GM19324 (cell line): ENCODE results near the gene KIF3B.

ENCODE experiments used
- ATAC-seq: cut with Tn5 transposase; IDR thresholded peaks from one replicate; pipeline ENCODE4 v1.9.1; 2021; ENCODE audit warnings: mild to moderate bottlenecking, moderate library complexity; ENCODE audit not compliant: unreplicated experiment, low FRiP score

KIF3B gene

DNA sequence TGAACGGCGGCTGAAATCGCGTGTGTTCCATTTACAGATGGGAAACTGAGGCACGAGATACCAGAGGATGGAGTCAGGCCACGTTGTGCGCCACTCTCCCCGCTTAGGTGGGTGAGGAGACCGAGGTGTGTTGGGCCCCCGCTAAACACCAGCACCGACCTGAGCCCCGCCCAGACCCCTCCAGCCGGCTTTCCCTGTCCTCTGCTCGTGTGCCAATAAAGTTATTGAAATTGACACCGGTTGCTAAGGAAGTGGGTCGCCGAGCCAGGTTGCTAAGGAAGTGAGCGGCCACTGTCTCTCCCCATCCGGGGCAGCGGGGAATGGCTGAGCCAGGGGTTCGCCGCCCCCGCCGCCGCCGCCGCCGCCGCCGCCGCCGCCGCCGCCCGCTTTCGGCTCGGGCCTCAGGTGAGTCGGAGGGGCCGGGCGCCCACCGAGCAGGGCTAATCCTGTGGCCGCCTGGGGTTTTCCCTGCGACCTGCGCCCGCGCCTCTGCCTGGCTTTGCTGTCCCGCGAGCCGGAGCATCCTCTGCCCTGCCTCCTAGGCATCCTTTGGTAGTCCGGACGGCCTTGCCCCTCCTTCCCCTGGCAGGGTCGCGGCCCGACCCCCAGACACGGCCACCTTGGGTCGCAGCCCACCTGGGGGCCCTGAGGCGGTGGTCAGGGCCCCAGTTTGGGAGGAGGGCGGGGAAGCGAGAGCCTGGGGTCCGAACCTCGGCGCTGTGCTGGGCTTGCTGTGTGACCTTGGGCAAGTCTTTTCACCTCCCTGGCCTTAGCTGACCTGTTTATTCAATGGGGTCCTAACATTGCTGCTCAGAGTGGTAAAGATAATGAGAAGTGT lies at the start of gene KIF3B:
Gene KIF3B, plus strand, starts transcription at position 291 of the 838 bp plus-strand sequence. CDS start 32,127 bp downstream, outside the sequence.
- peak; percentile 71 for ATAC-seq

DNA sequence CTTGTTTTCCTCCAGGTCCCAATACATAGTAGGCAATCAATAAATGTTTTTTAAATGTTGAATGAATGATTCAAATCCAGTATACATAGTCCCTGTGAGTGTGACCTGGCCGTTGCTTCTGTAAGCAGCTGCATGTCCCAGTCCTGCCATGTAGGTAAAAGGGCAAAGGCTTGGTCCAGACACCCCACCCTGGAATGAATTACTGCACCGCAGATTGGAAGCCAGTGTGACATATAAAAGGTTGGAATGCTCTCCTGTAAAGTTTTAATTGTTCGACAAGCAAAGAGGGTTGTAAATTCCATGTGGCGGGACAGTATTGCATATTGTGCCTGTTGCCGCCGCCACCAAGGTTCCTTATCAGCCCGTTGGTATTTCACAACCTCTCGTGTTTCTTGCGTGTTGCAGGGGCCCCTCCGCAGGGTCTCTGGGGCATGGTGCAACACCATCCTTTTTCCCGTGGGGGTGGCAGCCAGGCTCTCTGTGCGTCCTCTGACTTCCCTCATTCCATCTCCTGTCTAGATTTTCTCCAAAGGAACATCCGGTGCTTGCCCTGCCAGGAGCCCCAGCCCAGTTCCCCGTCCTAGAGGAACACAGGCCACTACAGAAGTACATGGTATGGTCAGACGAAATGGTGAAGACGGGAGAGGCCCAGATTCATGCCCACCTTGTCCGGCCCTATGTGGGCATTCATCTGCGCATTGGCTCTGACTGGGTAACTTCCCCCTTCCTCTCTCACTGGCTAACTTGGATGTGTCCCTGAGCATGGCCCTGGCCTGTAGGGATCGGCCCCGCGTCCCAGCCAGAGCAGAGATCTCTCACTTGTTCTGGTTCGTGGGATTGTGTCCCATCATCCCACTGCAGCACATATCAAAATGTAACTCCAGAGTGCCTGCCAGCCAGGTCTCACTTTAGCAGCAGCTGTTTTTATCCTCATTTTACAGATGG lies 49.4 kb upstream of the KIF3B start:
- ATAC-seq: no peak

DNA sequence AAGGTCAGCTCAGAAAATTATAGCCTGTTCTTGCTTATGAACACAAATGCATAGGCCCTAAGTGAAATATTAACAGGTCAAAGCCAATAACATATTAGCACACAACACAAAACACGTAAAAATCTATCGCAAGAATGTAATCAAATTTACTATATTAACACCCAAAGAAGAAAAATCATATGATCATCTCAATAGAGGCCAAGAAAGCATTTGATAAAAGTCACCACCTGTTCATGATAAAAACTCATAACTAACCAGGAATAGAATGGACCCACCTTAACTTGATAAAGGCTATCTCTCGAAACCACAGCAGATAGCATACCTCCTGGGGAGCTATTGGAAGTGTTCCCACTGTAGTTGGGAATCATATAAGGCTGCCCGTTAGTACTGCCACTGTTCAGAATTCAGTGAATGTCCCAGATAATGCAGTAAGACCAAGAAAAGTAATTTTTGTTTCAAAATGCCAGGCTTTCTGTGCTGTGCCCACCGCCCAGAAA lies 48.2 kb upstream of the KIF3B start:
- no peak for ATAC-seq

DNA sequence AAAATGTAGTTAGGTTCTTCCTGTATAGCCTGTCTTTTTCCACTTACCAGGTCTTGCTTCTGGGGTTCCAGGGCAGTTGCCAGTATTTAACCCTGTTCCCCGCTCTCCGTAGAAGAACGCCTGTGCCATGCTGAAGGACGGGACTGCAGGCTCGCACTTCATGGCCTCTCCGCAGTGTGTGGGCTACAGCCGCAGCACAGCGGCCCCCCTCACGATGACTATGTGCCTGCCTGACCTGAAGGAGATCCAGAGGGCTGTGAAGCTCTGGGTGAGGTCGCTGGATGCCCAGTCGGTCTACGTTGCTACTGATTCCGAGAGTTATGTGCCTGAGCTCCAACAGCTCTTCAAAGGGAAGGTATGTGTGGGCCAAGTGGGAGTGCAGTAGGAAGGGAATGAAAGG lies 46.7 kb upstream of the KIF3B start:
- no peak for ATAC-seq

DNA sequence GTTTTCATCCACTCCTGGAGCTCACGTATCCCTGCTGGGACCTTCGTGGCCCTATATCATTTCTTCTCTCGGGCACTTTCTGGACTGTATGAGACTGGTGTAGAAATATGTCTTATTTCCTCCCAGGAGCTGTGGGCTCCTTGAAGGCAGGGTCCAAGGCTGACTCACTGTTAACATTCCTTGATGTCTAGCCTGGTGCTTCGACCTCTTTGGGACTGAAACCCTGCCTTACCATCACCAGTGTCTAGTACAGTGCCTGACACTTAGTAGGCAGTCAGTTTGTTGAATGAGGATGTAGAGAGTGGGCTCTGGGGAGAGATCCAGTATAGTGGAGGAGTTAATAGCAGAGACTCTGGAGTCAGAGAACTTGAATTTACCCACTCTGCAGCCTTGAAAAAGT lies 46.2 kb upstream of the KIF3B start:
- no peak for ATAC-seq

DNA sequence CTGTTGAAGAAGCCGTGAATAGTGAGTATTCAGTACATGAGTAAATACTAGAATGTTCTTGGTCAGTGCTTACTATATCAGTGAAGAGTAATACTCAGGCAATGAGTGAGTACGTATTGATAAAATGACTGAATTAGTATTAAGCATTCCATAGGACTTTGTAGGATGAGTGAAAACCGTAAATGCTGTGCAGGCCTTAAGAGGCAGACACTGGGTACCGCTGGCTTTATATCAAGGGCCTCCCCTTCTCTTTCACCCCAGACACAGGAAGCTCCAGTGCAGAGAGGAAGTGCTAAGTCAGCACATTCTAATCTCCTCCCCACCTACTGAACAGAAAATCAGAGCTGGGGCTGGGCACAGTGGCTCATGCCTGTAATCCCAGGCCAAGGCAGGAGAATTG lies 45.6 kb upstream of the KIF3B start:
- ATAC-seq: no peak

DNA sequence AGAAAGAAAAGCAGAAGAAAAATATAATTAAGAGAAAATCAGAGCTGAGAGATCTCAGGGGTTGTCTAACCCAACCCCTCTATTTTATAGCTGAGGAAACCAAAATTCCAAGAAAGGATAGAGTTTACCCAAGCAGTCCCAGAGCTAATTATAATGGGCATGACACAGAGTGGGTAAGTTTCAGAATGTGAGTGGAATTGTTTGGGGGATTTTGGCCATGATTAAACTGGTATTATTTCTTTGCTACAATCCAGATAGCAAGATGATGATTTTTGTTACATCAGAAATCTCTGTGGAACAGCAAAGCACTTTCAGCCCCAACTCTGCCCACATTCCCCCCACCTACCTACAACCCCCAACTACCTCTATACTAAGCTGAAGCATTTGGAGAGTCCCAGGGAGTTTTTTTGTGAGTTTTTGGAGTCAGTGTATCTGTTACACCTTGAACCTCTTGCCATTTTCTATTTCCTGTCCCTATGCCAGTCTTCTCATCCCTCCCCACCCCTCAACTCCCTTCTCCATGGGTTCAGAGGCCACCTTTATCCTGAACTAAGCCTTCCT lies 45.0 kb upstream of the KIF3B start:
- ATAC-seq: no peak

DNA sequence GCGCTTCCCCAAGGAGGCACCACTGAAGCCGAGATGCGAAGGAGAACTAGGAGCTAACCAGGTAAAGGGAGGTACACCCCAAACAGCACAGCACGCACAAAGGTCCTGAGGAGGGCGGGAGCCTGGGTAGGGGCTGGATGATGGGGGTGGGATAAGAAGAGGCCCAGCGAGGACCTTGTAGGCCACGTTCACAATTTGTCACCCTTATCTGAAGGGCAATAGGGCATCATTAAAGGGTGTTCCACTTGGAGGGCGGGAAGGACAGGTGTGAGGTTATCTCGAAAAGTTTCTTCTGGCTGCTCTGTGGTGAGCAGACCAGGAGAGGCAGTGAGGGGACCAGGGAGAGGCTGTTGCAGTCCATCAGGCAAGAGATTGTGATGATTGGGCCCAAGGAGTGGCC lies 44.2 kb upstream of the KIF3B start:
- ATAC-seq: no peak

DNA sequence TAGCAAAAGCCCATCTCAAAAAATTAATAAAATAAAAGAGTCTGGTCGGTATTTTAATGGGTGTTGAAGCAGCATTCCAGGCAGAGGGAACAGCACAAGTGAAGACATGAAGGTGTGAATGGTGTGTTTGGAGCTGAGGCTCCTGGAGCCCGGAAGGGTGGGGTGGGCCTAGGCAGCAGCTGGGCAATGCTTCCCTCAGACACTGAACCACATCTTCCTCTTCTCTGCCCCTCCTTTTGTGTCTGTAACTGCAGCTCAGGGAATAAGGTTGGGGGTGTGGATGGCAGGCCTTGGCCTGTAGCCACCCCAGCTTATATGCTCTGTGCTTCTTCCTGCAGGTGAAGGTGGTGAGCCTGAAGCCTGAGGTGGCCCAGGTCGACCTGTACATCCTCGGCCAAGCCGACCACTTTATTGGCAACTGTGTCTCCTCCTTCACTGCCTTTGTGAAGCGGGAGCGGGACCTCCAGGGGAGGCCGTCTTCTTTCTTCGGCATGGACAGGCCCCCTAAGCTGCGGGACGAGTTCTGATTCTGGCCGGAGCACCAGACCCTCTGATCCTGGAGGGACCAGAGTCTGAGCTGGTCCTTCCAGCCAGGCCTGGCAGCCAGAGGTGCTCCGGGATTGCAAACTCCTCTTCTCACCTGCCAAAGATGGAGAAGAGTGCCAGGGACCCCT lies 43.2 kb upstream of the KIF3B start:
- ATAC-seq: no peak

DNA sequence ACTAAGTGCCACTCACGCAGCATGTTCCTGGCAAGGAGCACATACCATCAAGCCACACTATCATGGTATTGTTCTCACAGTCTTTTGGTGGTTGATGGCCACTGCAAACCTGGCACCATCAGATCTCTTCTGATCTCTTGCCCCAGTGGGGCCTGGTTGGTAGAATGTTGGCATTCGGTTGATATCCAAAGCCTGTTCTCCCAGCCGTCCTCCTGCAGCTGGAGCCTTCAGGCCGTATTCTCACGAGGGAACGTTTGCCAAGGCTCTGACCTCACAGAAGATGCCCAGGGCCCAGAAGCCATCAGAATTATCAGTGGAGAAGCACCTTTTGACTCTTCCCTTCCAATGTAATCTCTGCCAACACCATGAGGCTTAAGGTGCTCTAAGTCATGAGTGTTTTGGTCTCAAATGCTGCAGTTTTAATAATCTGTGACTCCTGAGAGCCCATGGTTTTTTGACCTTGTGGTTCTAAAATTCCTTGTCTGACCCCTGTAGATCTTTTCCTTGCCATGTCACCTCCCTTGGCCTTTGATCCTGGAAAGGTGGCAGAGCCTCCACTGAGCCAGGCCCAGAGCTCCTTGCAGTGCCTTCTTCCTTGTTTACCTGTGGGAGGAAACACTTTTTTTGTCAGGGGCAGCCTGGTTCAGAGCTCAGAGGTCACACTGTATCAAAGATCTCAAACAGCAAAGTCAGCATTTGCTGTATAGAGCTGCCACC lies 42.0 kb upstream of the KIF3B start:
- ATAC-seq: no peak

DNA sequence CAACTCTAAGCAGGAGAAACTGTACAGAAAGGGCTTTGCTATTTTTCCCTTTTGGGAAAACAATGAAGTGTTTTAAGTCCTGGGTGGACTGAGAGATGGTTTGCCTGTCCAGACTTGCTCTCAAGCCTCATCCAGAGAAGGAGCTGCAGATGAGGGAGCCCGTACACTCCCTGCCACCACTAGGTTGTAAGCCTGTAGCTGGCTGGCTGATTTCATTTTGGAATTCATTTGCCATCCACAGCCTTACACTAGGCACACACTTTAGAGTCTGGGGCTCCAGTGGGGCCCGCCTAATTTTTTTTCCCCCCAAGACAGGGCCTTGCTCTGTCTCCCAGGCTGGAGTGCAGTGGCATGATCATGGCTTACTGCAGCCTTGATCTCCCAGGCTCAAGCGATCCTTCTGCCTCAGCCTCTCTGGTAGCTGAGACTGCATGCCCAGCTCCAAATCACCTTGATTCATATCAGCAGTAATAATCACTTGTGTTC lies 41.4 kb upstream of the KIF3B start:
- no peak for ATAC-seq

DNA sequence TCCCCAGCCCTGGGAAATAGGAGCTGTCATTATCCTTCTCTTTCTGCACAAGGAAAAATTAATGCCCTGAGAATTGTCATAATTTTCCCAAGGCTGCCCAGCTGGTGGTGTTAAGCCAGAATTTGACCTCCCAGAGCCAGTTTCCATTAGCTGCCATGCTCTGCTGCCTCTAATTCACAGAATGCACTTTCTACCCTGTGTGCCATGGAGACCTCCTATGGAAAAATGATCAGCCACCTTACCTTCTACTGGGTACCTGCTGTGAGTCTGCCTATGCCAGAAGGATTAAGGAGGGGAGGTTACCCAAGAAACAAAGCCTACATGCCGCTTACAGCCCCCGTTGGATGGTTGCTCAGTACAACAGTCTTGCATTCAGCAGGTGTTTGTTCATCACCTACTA lies 40.6 kb upstream of the KIF3B start:
- ATAC-seq: no peak

DNA sequence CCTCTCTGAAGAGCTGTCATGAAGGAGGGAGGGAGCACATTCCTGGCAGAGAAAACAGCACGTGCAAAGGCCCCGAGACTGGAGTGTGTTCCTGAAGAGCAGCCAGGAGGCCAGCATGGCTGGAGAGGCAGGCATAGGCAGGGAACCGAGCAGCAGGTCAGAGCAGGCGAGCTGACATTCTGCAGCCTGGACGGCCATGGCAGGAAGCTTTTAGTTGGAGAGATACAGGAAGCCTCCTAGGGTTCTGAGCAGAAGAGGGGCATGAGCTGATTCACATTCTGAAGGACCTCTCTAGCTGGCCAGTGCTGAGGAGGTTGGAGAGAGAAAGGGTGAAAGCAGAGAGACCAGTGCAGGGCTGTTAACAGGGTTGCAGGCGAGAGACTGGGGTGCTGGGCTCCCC lies 40.0 kb upstream of the KIF3B start:
- no peak for ATAC-seq

DNA sequence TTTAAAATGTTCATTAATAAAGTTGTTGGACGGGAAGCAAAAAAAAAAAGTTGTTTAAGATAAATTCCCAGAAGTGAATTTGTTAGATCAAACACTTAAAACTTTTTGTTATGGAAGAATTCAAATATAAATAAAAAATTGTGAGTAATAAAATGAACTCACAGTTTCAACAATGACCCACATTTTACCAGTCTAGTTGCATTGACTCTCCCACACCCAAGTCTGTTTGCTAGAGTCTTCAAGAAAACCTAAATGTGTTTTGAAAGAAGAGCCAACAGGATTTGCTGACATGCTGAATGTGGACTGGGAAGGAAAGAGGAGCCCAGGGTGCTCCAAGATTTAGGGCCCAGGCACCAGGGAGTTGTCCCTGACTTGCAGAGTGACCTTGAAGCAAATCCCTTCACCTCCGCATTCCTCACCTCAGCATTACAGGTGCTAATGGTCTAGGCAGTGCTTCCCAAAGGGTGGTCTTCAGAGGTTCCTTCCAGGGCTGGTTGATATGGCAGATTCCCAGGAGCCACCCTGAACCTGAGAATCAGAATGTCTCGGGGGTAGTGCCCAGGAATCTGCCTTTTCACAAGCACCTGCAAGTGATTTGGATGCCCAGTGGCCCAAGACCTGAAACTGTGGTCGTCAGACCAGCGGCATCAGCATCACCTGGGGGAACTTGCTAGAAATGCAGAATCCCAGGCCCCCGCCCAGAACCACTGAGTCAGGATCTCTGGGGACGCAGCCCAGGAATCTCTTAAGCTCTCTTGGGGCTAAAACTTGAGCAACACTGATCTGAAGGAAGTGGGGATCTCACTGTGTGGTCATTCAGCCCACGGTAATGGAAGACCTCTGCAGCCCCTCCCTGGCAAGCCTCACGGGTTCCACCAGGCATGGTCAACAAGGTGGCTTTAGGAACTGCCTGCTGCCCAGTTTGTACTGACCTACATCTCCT lies 38.7 kb upstream of the KIF3B start:
- no peak for ATAC-seq

DNA sequence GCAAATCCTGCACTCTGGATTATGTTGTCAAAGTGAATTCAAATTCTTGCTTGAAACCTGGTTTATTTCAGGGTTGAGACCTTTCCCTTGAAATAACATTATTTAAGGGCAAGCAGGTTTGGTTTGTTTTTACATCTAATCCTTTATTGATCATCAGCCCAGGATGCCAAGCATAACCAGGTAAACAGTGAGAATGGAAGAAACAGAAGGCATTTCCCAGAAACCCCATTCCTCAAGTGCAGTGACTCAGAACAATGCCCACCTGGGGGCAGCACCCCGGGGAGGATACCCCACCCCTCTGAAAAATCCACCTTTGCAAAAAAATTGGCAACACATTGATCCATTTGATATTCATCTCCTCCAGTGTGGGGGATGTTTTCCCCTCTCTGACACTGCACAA lies 37.2 kb upstream of the KIF3B start:
- no peak for ATAC-seq

DNA sequence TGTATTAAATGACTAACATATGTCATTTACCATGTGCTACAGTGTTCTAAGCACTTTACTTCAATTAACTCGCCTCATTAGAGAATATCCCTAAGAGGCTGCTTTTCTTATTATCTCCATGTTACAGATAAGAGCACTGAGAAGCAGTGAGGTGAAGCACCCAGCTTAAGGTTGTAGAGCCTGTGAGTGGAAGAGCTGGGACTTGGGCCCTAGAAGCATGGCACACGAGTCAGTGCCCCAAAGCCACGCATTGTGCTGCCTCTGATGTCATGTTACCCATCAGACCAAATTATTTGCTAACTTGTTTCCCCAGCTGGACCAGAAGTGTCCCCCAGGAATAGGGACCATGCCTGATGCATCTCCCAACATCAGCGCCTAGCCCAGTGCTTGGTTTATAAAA lies 35.6 kb upstream of the KIF3B start:
- ATAC-seq: no peak

DNA sequence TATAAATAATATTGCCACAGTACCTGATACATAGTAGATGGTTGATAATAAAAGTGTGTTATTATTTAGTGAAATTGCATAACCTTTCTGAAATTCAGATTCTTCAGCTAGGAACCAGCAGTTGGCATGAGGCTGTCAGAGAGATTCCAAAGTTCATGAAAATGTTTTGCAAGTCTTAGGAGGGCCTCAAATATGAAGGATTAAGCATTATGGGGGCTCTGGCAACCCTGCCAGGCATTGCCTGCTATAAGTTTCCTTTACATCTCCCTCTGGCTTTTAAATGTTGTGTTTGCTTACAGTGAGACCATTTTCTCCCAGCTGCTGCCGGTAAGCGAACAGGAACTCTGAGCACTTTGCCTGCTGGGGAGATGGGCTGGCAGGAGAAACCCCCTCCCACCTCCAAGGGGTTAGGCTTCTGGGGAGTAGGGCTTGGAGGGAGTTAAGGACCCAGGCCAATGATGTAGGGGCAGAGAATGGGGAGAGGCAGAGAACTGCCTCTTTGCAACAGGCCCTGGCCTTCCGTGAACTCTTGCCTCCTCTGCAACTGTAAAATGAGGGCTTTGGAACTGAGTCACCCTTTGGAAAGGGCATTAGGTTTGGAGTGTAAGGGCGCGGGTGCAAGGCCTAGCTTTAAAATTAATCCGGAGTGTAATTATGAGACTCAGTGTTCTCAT lies 33.2 kb upstream of the KIF3B start:
- no peak for ATAC-seq

DNA sequence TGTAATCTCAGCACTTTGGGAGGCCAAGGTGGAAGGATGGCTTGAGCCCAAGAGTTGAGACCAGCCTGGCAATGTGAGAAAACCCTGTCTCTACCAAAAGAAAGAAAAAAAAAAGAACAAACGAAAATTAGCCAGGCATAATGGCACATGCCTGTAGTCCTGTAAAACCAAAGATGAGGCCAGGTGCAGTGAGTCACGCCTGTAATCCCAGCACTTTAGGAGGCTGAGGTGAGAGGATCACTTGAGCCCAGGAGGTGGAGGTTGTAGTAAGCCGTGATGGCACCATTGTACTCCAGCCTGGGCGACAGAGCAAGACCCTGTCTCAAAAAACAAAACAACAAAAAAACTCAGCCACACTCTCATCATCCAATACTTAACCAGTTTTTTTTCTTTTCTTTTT lies 32.5 kb upstream of the KIF3B start:
- ATAC-seq: no peak
